ENCODE results near the gene PPARG. TPM values are rescaled to one million over a fixed set of nuclear protein-coding genes. Genes with fewer than 3 reads are reported as not detected.

Gene PPARG
- total RNA-seq, 2 donors from 2014 or later = 1.4 to 1.9 TPM

- peak; percentile 25 to 70 for ATAC-seq (replicated peaks in 1 of 2)
- no peak for DNase-seq
- Mint-ChIP-seq H3K36me3 (ENCODE audit: insufficient read depth in 2 of 2) (no peaks in the 10 kb centered on the region), H3K4me1 (ENCODE audit: low read depth) (peaks cover 12% of the 10 kb centered on the region), H3K27me3 (ENCODE audit: low read depth) (peaks cover 47% of the 10 kb centered on the region), H3K9me3 (no peaks in the 10 kb centered on the region), H3K4me3 (peak overlapping the region; percentile 13 to 75), H3K27ac (peak overlapping the region; percentile 46)
Measured at GRCh38 chr3:12345141-12345561, 56.3 kb downstream of the PPARG start.

DNA sequence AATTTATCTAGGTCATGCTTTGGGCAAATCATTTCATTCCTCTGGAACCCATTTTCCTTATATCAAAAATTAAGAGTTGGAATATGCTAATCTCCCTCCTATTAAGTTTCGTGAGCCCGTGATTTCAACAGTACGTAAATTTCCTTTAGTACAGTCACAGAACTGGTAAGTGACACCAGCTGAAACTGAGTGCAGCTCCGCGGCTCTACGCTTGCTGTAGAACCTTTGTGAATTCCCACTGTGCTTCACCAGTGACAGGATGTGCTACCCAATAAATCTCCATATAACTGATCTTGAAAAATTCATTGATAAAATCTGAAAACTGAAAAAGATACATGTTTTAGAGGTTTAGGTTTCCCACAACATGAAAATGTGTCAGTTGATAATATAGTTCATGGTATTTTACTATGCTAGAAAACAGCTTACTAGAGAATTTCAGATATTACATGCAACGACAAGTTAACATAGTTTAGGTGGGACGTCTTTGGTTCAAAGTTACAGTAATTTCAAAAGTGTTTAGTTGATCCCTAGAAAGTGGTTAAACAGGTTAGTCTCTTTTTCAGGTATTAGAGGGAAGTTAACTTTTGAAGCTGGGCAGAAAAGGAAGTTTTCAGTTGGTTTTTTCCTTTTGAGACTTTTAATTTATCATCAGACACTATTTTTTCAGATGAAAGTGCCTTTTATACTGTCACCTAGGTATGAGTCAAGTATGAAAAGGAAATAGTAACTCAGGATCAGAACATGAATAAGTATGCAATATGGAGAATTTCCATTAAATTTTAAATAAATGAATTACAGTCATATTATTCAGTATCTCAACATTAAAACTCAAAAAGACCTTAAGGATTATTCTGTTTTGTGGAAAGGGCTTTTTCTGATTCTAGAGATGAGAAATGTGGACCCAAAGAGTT lies 57.0 kb downstream of the PPARG start:
- Mint-ChIP-seq H3K27me3 (ENCODE audit: low read depth) (peaks cover 47% of the 10 kb centered on the region), H3K27ac (no peak overlapping the region), H3K4me3 (peak overlapping the region; percentile 13 to 75), H3K9me3 (no peaks in the 10 kb centered on the region), H3K4me1 (ENCODE audit: low read depth) (peaks cover 12% of the 10 kb centered on the region), H3K36me3 (ENCODE audit: insufficient read depth in 2 of 2) (no peaks in the 10 kb centered on the region)
- no peak for DNase-seq
- peak; percentile 41 to 71 for ATAC-seq (replicated peaks in 1 of 2)

GRCh38 chr3:12347301-12347700 lies 58.4 kb downstream of the PPARG start:
- Mint-ChIP-seq H3K27ac (no peak overlapping the region), H3K4me1 (ENCODE audit: low read depth) (peaks cover 12% of the 10 kb centered on the region), H3K27me3 (ENCODE audit: low read depth) (peaks cover 46% of the 10 kb centered on the region), H3K36me3 (ENCODE audit: insufficient read depth in 2 of 2) (no peaks in the 10 kb centered on the region), H3K4me3 (no peak overlapping the region), H3K9me3 (no peaks in the 10 kb centered on the region)
- DNase-seq = no peak
- no peak for ATAC-seq (replicated peaks in 1 of 2)

- no peak overlapping the region for H3K4me3 Mint-ChIP-seq
- no peaks in the 10 kb centered on the region for H3K36me3 Mint-ChIP-seq (ENCODE audit: insufficient read depth in 2 of 2)
- peaks cover 12% of the 10 kb centered on the region for H3K4me1 Mint-ChIP-seq (ENCODE audit: low read depth)
- peaks cover 52% of the 10 kb centered on the region for H3K27me3 Mint-ChIP-seq (ENCODE audit: low read depth)
- no peaks in the 10 kb centered on the region for H3K9me3 Mint-ChIP-seq
- DNase-seq = no peak
- no peak for ATAC-seq (replicated peaks in 1 of 2)
- H3K27ac Mint-ChIP-seq = no peak overlapping the region
Measured at GRCh38 chr3:12349895-12350811, 61.3 kb downstream of the PPARG start.

DNA sequence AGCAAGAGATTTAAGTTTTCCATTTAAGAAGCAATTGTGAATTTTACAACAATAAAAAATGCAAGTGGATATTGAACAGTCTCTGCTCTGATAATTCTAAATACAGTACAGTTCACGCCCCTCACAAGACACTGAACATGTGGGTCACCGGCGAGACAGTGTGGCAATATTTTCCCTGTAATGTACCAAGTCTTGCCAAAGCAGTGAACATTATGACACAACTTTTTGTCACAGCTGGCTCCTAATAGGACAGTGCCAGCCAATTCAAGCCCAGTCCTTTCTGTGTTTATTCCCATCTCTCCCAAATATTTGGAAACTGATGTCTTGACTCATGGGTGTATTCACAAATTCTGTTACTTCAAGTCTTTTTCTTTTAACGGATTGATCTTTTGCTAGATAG lies 62.3 kb downstream of the PPARG start:
- DNase-seq (no peak), ATAC-seq (replicated peaks in 1 of 2) (no peak)
- H3K9me3 Mint-ChIP-seq = no peaks in the 10 kb centered on the region
- H3K27ac Mint-ChIP-seq = no peak overlapping the region
- H3K4me1 Mint-ChIP-seq (ENCODE audit: low read depth) = peaks cover 3% of the 10 kb centered on the region
- H3K36me3 Mint-ChIP-seq (ENCODE audit: insufficient read depth in 2 of 2) = no peaks in the 10 kb centered on the region
- H3K4me3 Mint-ChIP-seq = no peak overlapping the region
- H3K27me3 Mint-ChIP-seq (ENCODE audit: low read depth) = peaks cover 52% of the 10 kb centered on the region

- Mint-ChIP-seq H3K36me3 (ENCODE audit: insufficient read depth in 2 of 2) (no peaks in the 10 kb centered on the region), H3K4me1 (ENCODE audit: low read depth) (no peaks in the 10 kb centered on the region), H3K4me3 (no peak overlapping the region), H3K27ac (no peak overlapping the region), H3K9me3 (no peaks in the 10 kb centered on the region), H3K27me3 (ENCODE audit: low read depth) (peaks cover 56% of the 10 kb centered on the region)
- ATAC-seq (replicated peaks in 1 of 2) (no peak), DNase-seq (no peak)
Measured at GRCh38 chr3:12352253-12352652, 63.4 kb downstream of the PPARG start.

DNA sequence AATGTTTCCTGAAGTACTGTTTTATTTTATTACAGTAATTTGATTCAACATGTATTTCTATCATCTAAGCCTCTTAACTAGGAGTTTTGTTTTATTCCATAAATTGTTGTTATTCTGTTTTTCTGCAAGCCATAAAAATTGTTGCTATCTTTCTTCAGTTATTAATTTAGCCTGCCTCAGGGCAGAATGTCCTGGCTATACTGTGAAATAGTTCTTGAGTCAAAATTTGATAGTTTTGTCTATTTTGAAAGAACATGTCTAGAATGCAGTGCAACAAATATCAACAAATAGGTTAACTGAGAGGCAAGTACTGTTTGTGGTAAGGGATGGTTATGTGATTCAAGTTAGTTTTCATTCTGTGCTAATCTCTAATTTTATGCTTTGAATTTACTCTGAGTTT lies 63.9 kb downstream of the PPARG start:
- Mint-ChIP-seq H3K36me3 (ENCODE audit: insufficient read depth in 2 of 2) (no peaks in the 10 kb centered on the region), H3K4me3 (no peak overlapping the region), H3K27me3 (ENCODE audit: low read depth) (peaks cover 56% of the 10 kb centered on the region), H3K9me3 (no peaks in the 10 kb centered on the region), H3K27ac (no peak overlapping the region), H3K4me1 (ENCODE audit: low read depth) (no peaks in the 10 kb centered on the region)
- ATAC-seq (replicated peaks in 1 of 2) (no peak), DNase-seq (no peak)

GRCh38 chr3:12353796-12354525 lies 65.1 kb downstream of the PPARG start:
- ATAC-seq (replicated peaks in 1 of 2) = no peak
- peaks cover 48% of the 10 kb centered on the region for H3K27me3 Mint-ChIP-seq (ENCODE audit: low read depth)
- no peak overlapping the region for H3K4me3 Mint-ChIP-seq
- no peak overlapping the region for H3K27ac Mint-ChIP-seq
- no peaks in the 10 kb centered on the region for H3K36me3 Mint-ChIP-seq (ENCODE audit: insufficient read depth in 2 of 2)
- no peak for DNase-seq
- H3K9me3 Mint-ChIP-seq = no peaks in the 10 kb centered on the region
- H3K4me1 Mint-ChIP-seq (ENCODE audit: low read depth) = no peaks in the 10 kb centered on the region

- DNase-seq = no peak
- Mint-ChIP-seq H3K27me3 (ENCODE audit: low read depth) (peaks cover 37% of the 10 kb centered on the region), H3K36me3 (ENCODE audit: insufficient read depth in 2 of 2) (no peaks in the 10 kb centered on the region), H3K9me3 (peaks cover 0 to 2% of the 10 kb centered on the region in 2 donors), H3K4me1 (ENCODE audit: low read depth) (no peaks in the 10 kb centered on the region), H3K27ac (no peak overlapping the region), H3K4me3 (no peak overlapping the region)
- no peak for ATAC-seq (replicated peaks in 1 of 2)
Measured at GRCh38 chr3:12356175-12356574, 67.3 kb downstream of the PPARG start.

DNA sequence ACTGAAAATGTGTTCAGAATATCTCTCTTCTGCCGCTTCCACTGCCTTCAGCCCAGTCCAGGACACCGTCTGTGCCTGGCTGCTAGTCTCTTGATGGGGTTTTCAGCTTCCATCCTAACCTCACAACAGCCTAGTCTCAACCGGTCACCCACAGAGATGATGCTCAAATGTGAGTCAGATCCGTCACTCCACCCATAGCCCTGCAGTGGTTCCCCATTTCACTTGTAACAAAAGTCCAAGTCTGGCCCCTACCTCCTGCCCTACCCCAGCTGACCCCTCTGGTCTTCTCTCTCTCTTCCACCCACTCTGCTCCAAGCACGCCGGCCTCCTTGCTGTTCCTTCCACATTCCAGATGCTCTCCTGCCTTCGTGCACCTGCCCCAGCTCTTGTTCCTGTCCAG lies 68.1 kb downstream of the PPARG start:
- ATAC-seq (replicated peaks in 1 of 2) (no peak), DNase-seq (no peak)
- H3K4me1 Mint-ChIP-seq (ENCODE audit: low read depth) = no peaks in the 10 kb centered on the region
- H3K36me3 Mint-ChIP-seq (ENCODE audit: insufficient read depth in 2 of 2) = no peaks in the 10 kb centered on the region
- peaks cover 29% of the 10 kb centered on the region for H3K27me3 Mint-ChIP-seq (ENCODE audit: low read depth)
- H3K9me3 Mint-ChIP-seq = peaks cover 0 to 2% of the 10 kb centered on the region in 2 donors
- H3K4me3 Mint-ChIP-seq = no peak overlapping the region
- no peak overlapping the region for H3K27ac Mint-ChIP-seq

- Mint-ChIP-seq H3K36me3 (ENCODE audit: insufficient read depth in 2 of 2) (no peaks in the 10 kb centered on the region), H3K27me3 (ENCODE audit: low read depth) (peaks cover 24% of the 10 kb centered on the region), H3K4me3 (no peak overlapping the region), H3K4me1 (ENCODE audit: low read depth) (no peaks in the 10 kb centered on the region), H3K27ac (no peak overlapping the region), H3K9me3 (peaks cover 0 to 2% of the 10 kb centered on the region in 2 donors)
- ATAC-seq (replicated peaks in 1 of 2) (no peak), DNase-seq (no peak)
Measured at GRCh38 chr3:12357456-12357855, 68.6 kb downstream of the PPARG start.

GRCh38 chr3:12363397-12364195 lies 74.7 kb downstream of the PPARG start:
- no peak for ATAC-seq (replicated peaks in 1 of 2)
- Mint-ChIP-seq H3K4me1 (ENCODE audit: low read depth) (peaks cover 8% of the 10 kb centered on the region), H3K27ac (no peak overlapping the region)

More at GRCh38 chr3:12363397-12364195, 74.7 kb downstream of the PPARG start:
- no peaks in the 10 kb centered on the region for H3K27me3 Mint-ChIP-seq (ENCODE audit: low read depth)
- peaks cover 2 to 4% of the 10 kb centered on the region in 2 donors for H3K9me3 Mint-ChIP-seq
- H3K36me3 Mint-ChIP-seq (ENCODE audit: insufficient read depth in 2 of 2) = no peaks in the 10 kb centered on the region
- DNase-seq = no peak
- H3K4me3 Mint-ChIP-seq = no peak overlapping the region
